HG03039 (cell line): Measurements from ENCODE around the gene IFT122.

Source experiments
- ATAC-seq: cut with Tn5 transposase; IDR thresholded peaks from one replicate; pipeline ENCODE4 v1.9.1; 2021; ENCODE audit warnings: mild to moderate bottlenecking, moderate library complexity; ENCODE audit not compliant: unreplicated experiment

Gene IFT122

GRCh38 chr3:129555616-129556357, 115.8 kb downstream of the IFT122 start:
- ATAC-seq = no peak

- no peak for ATAC-seq
These were observed 116.3 kb downstream of the IFT122 start for GRCh38 chr3:129556358-129556695.

GRCh38 chr3:129556890-129557547, 117.0 kb downstream of the IFT122 start:
- ATAC-seq = no peak

- ATAC-seq = no peak
These were observed 117.5 kb downstream of the IFT122 start for GRCh38 chr3:129557548-129557894.

GRCh38 chr3:129558081-129558771, 118.2 kb downstream of the IFT122 start:
- ATAC-seq = no peak

- ATAC-seq = no peak
These were observed 118.9 kb downstream of the IFT122 start for GRCh38 chr3:129558772-129559564.

DNA sequence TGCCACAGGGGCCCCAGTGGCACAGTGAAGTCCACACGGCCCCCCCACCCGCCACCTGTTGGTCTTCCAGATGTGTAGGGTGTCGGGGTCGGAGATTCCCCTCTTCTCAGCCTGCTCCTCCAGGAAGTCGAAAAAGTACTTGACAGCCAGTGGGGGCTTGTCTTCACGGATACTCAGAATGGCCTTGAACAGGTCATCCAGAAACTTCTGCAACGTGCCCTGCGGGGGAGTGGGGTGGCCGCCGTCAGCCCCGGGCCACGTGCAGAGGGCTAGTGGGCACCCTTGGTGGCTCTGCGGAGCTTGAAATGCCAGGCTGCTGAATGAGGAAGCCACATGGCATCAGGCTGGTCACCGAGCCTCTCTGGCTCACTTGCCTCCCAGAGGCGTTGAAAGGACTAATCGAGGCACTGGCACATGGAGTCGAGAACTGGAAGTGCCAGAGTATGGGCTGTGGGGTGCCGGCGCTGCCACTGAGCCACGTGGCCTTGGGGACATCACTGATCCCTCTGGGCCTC, 119.6 kb downstream of the IFT122 start:
- no peak for ATAC-seq

DNA sequence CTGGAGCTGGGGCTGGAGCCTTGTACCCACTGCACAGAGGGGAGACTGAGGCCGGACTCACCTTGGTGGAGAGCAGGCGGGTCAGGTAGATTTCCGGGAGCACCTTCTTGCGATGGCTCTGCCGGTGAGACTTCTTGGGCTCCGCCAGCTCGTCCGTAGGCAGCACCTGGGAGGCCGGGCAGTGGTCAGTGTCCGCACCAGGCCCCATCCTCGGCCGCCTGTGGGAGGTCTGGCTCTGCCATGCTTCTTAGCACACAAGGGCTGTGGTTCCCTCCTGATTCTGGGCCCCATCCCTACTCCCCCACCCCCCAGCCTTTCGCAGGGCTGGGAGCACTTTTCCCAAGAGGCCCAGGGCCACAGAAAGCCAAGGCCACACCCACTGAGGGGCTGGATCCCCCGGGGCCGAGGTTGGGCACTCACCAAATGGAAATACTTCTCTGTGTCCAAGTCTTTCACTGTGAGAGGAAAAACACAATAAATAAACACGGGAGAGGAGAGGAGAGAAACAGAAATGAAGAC, 120.3 kb downstream of the IFT122 start:
- no peak for ATAC-seq

- ATAC-seq = no peak
These were observed 121.0 kb downstream of the IFT122 start for GRCh38 chr3:129560911-129561594.

- ATAC-seq = no peak
These were observed 121.7 kb downstream of the IFT122 start for GRCh38 chr3:129561619-129562248.

DNA sequence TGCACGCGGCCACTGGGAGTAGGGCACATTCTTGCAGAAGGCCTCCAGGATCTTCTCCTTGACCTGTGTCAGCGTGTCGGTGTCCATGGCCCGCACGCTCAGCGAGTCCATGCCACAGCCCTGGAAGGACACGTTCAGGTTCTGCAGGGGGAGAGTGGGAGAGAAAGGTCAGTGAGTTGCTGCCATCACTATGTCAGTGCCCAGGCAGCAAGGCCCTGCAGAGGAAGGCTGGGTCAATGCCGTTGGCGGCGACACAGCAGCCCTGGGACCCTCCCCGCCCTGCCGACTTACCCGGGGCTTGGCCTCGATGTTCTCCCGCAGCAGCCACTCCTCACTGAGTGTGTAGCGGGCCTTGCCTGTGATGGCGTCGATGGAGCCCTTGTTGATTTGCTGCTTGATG, 122.8 kb downstream of the IFT122 start:
- no peak for ATAC-seq

DNA sequence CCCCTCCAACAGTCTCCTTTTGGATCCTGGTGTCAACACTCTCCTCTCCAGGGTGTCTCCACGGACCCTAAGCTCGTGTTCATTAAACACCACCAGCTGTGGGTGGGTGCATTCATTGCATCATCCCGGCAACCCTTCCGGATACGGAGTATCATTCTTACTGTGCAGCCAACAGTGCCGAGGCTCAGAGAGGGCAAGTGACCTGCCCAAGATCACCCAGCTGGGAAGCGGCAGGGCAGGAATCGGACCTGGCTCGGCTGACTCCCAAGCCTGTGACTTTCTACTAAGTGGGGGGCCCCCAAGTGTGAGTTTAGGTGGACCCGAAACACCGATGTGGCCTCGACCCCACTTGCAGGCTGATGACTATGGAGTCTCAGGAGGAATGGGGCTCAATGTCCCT, 123.3 kb downstream of the IFT122 start:
- no peak for ATAC-seq

- ATAC-seq = no peak
These were observed 124.0 kb downstream of the IFT122 start for GRCh38 chr3:129563850-129564535.

- ATAC-seq = no peak
These were observed 125.1 kb downstream of the IFT122 start for GRCh38 chr3:129564981-129565644.

DNA sequence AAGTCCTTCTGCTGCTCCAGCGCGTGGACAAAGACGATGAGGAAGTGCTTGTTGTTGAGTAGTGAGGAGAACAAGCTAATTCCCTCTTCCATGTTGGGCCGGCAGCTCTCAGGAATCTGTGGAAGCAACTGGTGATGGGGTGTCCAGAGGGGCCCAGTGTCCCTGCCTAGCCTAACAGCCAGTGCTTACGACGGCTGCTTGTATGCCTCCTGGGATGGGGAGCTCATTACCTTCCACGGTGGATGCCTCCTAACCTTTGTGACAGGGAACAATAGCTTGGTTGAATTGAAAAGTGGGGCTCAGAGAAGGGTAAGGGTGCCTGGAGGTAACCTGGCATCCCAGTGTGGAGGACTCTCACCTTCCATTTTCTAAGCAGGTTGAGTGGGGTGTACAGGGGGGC, 125.9 kb downstream of the IFT122 start:
- ATAC-seq = no peak

GRCh38 chr3:129567176-129567705, 127.2 kb downstream of the IFT122 start:
- no peak for ATAC-seq

GRCh38 chr3:129567939-129568338, 127.9 kb downstream of the IFT122 start:
- ATAC-seq = no peak

- ATAC-seq = no peak
These were observed 129.8 kb downstream of the IFT122 start for GRCh38 chr3:129569856-129570255.
